Fibroblast of villous mesenchyme (primary cell): ENCODE measurements around the gene VAV3. TPM values are rescaled to one million over a fixed set of nuclear protein-coding genes. Genes with fewer than 3 reads are reported as not detected.

Experiments
- DNase-seq: peaks from one replicate; pipeline ENCODE4 v3.0.0-alpha.2; 2010; ENCODE audit warnings: low read depth
- H3K4me3 ChIP-seq: 2 replicates; pipeline ENCODE4 v1.5.1; 2011; ENCODE audit warnings: low read depth, mild to moderate bottlenecking, low read length
- total RNA-seq: library from RNA; depleted of rRNA; stranded (reverse); fragments of >200 nt; gene quantifications from 2 replicates; pipeline ENCODE4 v1.2.3, GENCODE V29; 2012
- TF ChIP-seq, protein P1 (sequence below): IDR thresholded peaks from 2 replicates; pipeline ENCODE4 v1.5.1; 2012; ENCODE audit warnings: low read depth, mild to moderate bottlenecking, low read length; ENCODE audit not compliant: insufficient read depth

Gene VAV3
- total RNA-seq, 1 donor: 0.43 TPM

DNA sequence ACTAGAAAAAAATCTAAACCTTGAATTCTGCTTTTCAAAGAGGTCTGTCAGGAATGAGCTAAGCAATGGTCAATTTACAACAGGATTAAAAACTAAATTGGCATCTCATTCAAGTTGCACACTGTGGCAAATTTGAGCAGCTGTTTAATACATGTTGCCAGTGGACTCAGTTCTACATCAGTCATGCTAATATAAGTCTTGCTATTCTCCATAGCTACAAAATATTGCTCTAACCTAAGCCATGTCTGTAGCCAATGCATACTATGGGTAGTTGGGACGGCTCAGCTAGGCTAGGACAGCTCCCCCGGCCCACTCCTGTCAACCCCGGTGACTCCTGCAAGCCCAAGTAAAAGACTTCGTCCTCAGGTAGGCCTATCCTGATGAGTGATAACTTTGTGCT lies 10.9 kb upstream of the VAV3 start:
- TF ChIP-seq, protein P1, sequence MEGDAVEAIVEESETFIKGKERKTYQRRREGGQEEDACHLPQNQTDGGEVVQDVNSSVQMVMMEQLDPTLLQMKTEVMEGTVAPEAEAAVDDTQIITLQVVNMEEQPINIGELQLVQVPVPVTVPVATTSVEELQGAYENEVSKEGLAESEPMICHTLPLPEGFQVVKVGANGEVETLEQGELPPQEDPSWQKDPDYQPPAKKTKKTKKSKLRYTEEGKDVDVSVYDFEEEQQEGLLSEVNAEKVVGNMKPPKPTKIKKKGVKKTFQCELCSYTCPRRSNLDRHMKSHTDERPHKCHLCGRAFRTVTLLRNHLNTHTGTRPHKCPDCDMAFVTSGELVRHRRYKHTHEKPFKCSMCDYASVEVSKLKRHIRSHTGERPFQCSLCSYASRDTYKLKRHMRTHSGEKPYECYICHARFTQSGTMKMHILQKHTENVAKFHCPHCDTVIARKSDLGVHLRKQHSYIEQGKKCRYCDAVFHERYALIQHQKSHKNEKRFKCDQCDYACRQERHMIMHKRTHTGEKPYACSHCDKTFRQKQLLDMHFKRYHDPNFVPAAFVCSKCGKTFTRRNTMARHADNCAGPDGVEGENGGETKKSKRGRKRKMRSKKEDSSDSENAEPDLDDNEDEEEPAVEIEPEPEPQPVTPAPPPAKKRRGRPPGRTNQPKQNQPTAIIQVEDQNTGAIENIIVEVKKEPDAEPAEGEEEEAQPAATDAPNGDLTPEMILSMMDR: no peak
- DNase-seq: no peak
- H3K4me3 ChIP-seq: no peak overlapping the region

DNA sequence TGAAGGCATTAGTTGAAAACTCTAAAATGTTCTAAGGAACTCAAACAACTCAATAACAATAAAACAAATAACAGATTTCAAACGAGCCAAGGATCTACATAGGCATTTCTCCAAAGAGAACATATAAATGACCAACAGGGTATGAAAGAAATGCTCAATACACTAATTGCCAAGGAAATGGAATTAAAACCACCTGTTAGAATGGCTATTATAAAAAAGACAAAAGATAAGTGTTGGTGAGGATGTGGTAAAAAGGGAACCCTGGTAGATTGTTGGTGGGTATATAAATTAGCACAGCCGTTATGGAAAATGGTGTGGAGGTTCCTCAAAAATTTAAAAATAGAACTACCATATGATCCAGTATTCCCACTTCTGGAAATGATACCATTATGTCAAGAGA lies 9.1 kb upstream of the VAV3 start:
- TF ChIP-seq, protein P1: no peak
- H3K4me3 ChIP-seq: no peak overlapping the region
- DNase-seq: no peak

DNA sequence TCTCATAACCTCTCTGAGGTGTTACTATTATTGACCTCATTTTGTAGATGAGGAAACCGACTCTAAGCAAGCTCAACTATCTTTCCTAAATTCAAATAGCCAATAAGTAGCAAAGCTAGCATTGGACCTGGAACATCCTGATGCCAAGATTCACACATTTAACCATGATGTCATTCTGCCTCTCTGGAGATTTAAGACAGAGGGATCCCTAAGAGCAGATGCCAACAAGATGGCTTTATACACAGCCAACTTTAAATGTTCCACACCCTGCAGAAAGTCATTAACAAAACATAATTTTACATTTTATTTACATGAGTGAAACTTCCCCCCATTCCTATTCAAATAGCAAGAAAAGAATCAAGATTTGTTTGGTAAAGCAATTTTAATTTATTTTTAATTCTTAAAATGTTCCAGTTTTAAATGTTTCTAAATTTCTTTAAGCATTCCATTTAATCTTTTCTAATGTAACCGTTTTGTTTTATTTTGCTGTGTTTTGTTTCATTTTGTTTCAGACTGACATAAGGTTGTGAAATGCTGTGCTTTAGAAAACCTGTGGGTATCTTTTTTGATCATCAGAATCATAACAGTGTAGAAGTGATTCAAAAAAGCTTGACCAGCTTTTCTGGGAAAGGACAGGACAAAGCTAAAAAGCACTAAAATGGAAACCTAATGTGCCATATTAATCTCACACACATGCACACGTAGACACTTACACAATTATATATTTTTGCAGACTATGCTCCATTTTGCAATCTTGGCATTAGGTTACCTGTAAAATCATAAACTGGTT lies 7.6 kb upstream of the VAV3 start:
- TF ChIP-seq, protein P1: no peak
- H3K4me3 ChIP-seq: no peak overlapping the region
- no peak for DNase-seq

DNA sequence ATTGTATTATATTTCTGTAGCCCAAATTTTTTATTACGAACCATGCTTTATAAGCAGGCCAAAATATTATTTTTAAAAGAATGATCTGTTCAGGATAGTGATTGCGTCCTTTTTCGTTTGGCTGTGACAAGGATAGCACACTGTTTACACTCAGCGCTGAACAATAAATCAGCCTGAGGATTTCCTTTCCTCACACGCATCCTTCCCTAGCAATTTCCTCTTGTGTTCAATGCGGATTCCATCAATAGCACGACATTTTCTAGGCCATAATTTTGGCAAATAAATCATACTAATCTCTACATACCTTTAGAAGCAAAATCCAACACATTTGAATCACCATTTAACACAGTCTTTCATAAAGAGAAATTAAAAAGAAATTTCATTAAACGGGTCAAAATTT lies 1.6 kb upstream of the VAV3 start:
- no peak for DNase-seq
- TF ChIP-seq, protein P1: no peak
- H3K4me3 ChIP-seq: no peak overlapping the region

DNA sequence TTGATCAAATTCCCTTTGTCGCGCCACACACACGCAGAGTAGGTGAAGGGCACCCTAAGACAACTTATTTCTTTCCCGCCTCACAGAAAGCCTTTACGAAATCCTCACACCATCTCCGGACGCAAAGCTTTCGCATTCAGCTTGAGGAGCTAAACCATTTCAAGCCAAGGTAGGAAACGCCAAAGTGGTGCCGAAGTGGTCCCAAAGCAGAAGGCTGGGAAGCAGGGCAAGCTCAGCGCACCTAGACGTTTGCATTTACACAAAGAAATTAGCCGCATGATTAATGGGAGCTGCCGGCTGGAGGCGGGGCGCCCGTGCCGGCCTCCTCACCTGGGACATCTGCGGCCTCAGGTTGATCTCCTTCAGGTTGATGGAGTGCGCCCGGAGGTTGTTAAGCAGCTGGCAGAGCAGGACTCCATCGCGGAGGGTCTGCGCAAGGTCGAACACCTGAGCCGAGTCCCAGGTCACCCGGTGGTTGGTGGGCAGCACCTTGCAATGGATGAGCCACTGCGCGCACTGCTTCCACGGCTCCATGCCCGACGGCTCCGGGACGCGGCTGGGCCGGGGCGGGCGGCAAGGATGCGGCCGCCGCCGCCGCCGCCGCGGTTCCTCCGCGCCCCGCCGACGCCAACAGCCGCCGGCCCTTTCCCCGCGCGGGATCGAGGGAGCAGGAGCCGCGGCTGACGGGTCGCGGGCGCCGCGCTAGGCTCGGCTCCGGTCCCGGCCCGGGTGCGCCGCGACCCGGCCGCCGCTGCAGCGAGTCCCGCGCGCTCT lies 457 bp downstream of the VAV3 start:
- TF ChIP-seq, protein P1: no peak
- H3K4me3 ChIP-seq: peak overlapping the region; percentile 29
- peak; percentile 24 for DNase-seq

DNA sequence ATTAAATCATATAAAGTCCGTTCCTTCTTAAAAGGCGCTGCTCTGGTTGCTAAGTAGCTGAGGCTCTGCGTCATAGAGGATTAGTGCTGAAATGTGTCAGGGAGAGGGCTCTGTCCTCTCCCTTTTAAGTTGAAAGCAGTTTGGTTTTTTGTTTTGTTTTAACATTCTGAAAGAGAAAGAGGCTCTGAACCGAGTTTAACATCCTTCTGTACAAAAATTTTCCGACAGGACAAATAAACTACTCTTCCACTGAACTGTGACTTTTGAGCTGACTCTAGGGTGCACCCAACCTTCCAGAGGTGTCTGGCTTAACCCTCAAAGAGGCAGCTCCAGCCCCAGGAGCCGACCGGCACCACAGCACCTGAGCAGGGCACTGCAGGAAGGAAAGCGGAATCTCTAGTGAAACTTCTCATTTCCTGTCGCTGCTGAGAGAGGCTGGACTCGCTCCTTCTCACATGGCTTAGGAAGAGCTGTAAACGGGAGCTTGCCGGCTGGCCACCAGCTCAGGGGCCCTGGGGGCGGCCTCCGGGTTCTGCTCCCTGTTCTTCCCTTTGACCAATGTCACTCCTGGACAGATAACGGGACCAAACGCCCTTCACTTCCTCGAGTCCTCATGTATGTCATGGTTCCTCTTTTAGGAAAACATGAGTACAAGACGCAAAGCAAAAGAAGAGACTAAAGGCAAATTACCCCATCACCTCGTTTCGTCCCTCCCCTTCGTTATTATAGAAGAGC lies 1.2 kb downstream of the VAV3 start:
- peak; percentile 48 for DNase-seq
- peak overlapping the region; percentile 31 for H3K4me3 ChIP-seq
- TF ChIP-seq, protein P1: no peak
